GM12878 (cell line): ENCODE results near the gene RASAL2. TPM values are rescaled to one million over a fixed set of nuclear protein-coding genes. Genes with fewer than 3 reads are reported as not detected.

ENCODE experiments used
- ATAC-seq: fragments of 200-7000 bp; cut with Tn5 transposase; 3 replicates; pipeline ENCODE4 v1.9.1; 2020; ENCODE audit warnings: mild to moderate bottlenecking, moderate library complexity
- BruUV-seq: library from RNA; stranded (reverse); fragments of 400-500 nt; replicated peaks from 2 replicates; lab custom pipeline; 2021; lab: Mats Ljungman, UMichigan
- CTCF ChIA-PET: fragments of 300-600 bp; sonication (Branson Sonifier 250); formaldehyde crosslinking; extraction: SDS; loops from one replicate; lab custom pipeline; 2021; ENCODE audit warnings: inconsistent platforms; lab: Yijun Ruan, JAX
- POLR2A ChIA-PET: fragments of 350-600 bp; formaldehyde crosslinking; extraction: SDS; loops from one replicate; lab custom pipeline; 2021; ENCODE audit warnings: inconsistent platforms; lab: Charles Lee
- RAD21 ChIA-PET: fragments of 300-600 bp; sonication (Branson Sonifier 250); formaldehyde crosslinking; loops from one replicate; lab custom pipeline; 2023; ENCODE audit warnings: antibody characterized with exemption; ENCODE audit not compliant: unreplicated experiment; lab: Charles Lee
- SMC1A ChIA-PET: fragments of 300-600 bp; sonication (Branson Sonifier 250); formaldehyde crosslinking; loops from one replicate; lab custom pipeline; 2023; ENCODE audit not compliant: unreplicated experiment, uncharacterized antibody; lab: Charles Lee
- DNase-seq: peaks from one replicate; pipeline ENCODE4 v3.0.0-alpha.2; 2011; ENCODE audit warnings: low read depth, low spot score
- FAIRE-seq: peaks from 3 replicates; lab custom pipeline; 2011; peaks lifted over from hg19 to GRCh38; lab: Jason Lieb, UNC
- H2AFZ ChIP-seq: 2 replicates; pipeline ENCODE4 v1.6.0; 2011; ENCODE audit warnings: low read depth, low read length, control low read depth; ENCODE audit not compliant: control insufficient read depth
- H3K27ac ChIP-seq: 2 replicates; pipeline ENCODE4 v1.5.1; 2011; ENCODE audit warnings: control low read depth; ENCODE audit not compliant: control insufficient read depth, insufficient read depth
- H3K27me3 ChIP-seq, 2 experiments: replicated peaks in 1 of 2; 2 replicates each; pipeline versions ENCODE4 v1.6.0 to v1.6.1; 2011; ENCODE audit warnings: low read length in 1 of 2; ENCODE audit not compliant: control insufficient read depth in 2 of 2, insufficient read depth in 2 of 2
- H3K36me3 ChIP-seq, 2 experiments: 2 replicates each; pipeline ENCODE4 v1.5.1; 2011; ENCODE audit warnings: low read length in 1 of 2; ENCODE audit not compliant: control insufficient read depth in 2 of 2, insufficient read depth in 2 of 2
- H3K4me1 ChIP-seq: 2 replicates; pipeline ENCODE4 v1.6.1; 2011; ENCODE audit warnings: mild to moderate bottlenecking, low read length, moderate library complexity, mixed read lengths; ENCODE audit not compliant: control insufficient read depth, insufficient read depth
- H3K4me2 ChIP-seq: 2 replicates; pipeline ENCODE4 v1.6.0; 2011; ENCODE audit warnings: control low read depth; ENCODE audit not compliant: control insufficient read depth, insufficient read depth
- H3K4me3 ChIP-seq: fragments of 200-600 bp; sonication (generic); 2 replicates; pipeline ENCODE4 v1.5.1; 2016
- H3K79me2 ChIP-seq: 2 replicates; pipeline ENCODE4 v1.6.0; 2011; ENCODE audit warnings: low read length; ENCODE audit not compliant: control insufficient read depth, insufficient read depth
- H3K9ac ChIP-seq: 2 replicates; pipeline ENCODE4 v1.8.0; 2011; ENCODE audit warnings: low read length, control low read depth, mixed read lengths; ENCODE audit not compliant: control insufficient read depth, insufficient read depth
- H3K9me3 ChIP-seq: replicated peaks from 3 replicates; pipeline ENCODE4 v1.5.1; 2011; ENCODE audit warnings: mild to moderate bottlenecking, low read length; ENCODE audit not compliant: control insufficient read depth, insufficient read depth
- H4K20me1 ChIP-seq: 2 replicates; pipeline ENCODE4 v1.6.0; 2011; ENCODE audit not compliant: control insufficient read depth, insufficient read depth
- EZH2 ChIP-seq: IDR thresholded peaks from 2 replicates; pipeline ENCODE4 v1.6.1; 2012; ENCODE audit warnings: low read depth, mild to moderate bottlenecking, control low read depth, inconsistent platforms, low read length, borderline replicate concordance; ENCODE audit not compliant: control insufficient read depth
- MTA2 ChIP-seq: fragments of 450-650 bp; IDR thresholded peaks from 2 replicates; pipeline ENCODE4 v1.6.1; 2016; ENCODE audit warnings: low read depth, mild to moderate bottlenecking, moderate library complexity
- POU2F2 ChIP-seq: IDR thresholded peaks from 3 replicates; pipeline ENCODE4 v1.6.1; 2011; ENCODE audit warnings: low read depth, mild to moderate bottlenecking, low read length, borderline replicate concordance
- WGBS: methylation state at CpG from one replicate; pipeline ENCODE4 v1.1.6; 2016; ENCODE audit warnings: low lambda C conversion rate; ENCODE audit not compliant: insufficient replicate concordance, insufficient coverage; ENCODE audit errors: missing lambda C conversion rate; 5-methylcytosine and 5-hydroxymethylcytosine counted together
- in situ Hi-C: fragments of 300-500 bp; cut with MboI; formaldehyde crosslinking; loops from 9 replicates; pipeline ENCODE4 v1.14.3; 2018; ENCODE audit warnings: mixed read lengths
- intact Hi-C: fragments of 100-400 bp; cut with micrococcal nuclease; formaldehyde crosslinking; loops from one replicate; pipeline ENCODE4 v1.14.2; 2022; ENCODE audit not compliant: unreplicated experiment
- polyA plus RNA-seq, 11 experiments: library from polyadenylated mRNA; depleted of rRNA in 4 of 11; unstranded in 6 of 11; stranded (reverse) in 5 of 11; fragments of >200 nt; fragmentation: Nextera tagmentation in 4 of 11; fragmentation: Illumina TruSeq in 1 of 11; extraction: Ambion mirVana in 4 of 11; extraction: Trizol in 1 of 11; gene quantifications; 1 replicate in 1 of 11; 2 replicates in 10 of 11; pipeline versions ENCODE4 v1.2.1 to v1.2.3, GENCODE V29; 2011 to 2016; ENCODE audit warnings: inconsistent platforms in 2 of 11, missing spikeins in 2 of 11, low read depth in 1 of 11
- total RNA-seq, 4 experiments: library from RNA; depleted of rRNA in 3 of 4; stranded (reverse); fragments of >200 nt in 3 of 4; fragmentation: Illumina TruSeq in 1 of 4; extraction: Trizol in 1 of 4; gene quantifications; 2 replicates each; pipeline versions ENCODE4 v1.2.1 to v1.2.3, GENCODE V29; 2013 to 2021
- TF ChIP-seq, protein P1 (sequence below): fragments of 450-650 bp; IDR thresholded peaks from 2 replicates; pipeline ENCODE4 v1.6.1; 2017; ENCODE audit warnings: mild to moderate bottlenecking, low read depth, inconsistent platforms; ENCODE audit not compliant: poor library complexity, severe bottlenecking

The RASAL2 gene
- total and polyA plus RNA-seq, 10 of the 15 experiments (the other 5 are each of a cell fraction or from before 2014, with no cell fraction given) = 0.02 to 6.9 (median 0.17) TPM; not detected in 1

DNA sequence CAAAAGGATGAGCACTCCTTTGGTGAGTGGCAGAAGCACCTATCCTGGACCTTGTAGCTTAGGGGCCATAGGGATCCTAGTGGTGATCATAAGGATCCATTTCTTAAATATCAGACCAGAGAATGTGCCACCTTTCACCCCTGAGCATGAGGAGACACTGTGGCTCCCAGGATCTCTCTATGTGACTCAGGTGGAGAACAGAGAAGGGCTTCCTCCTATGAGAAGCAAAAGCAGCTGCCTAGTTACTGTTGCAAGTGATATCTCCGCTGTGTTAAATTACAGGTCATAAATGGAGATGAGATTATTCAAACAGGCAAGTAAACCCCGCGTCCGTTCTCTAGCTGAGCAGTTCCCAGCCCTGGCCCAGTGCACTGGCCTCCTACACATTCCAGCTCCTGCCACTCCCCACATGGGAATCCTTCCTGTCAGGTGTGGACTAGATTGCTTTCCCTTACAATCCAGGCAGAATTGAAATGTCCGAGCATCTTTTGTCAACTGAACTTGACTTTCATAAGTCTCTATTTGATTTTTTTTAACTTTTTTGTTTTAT is 376.6 kb downstream of the RASAL2 start:
- ChIA-PET SMC1A (interaction anchor here (1.7 kb wide), 1 partner anchor 36 kb away, joined by 5 read pairs; no protein-coding TSS in a partner anchor), RAD21 (no interaction called here)

More for the DNA sequence above, 376.6 kb downstream of the RASAL2 start:
- no peak overlapping the region for H3K4me2 ChIP-seq
- H3K4me3 ChIP-seq = no peak overlapping the region
- no peaks in the 10 kb centered on the region for H3K27me3 ChIP-seq
- no peaks in the 10 kb centered on the region for H3K4me1 ChIP-seq
- POLR2A ChIA-PET = no interaction called here
- no peaks in the 10 kb centered on the region for H3K9me3 ChIP-seq
- intact Hi-C loops (no loop called here), in situ Hi-C loops (no loop called here)
- no peak overlapping the region for H3K9ac ChIP-seq
- no peaks in the 10 kb centered on the region for H3K36me3 ChIP-seq
- ATAC-seq (no peak), DNase-seq (no peak), FAIRE-seq (no peak)
- H4K20me1 ChIP-seq = no peaks in the 10 kb centered on the region
- no peak overlapping the region for H2AFZ ChIP-seq
- H3K79me2 ChIP-seq = no peaks in the 10 kb centered on the region
- no peak overlapping the region for H3K27ac ChIP-seq
- TF ChIP-seq POU2F2 (no peak), EZH2 (no peak), MTA2 (no peak)
- TF ChIP-seq, protein P1, sequence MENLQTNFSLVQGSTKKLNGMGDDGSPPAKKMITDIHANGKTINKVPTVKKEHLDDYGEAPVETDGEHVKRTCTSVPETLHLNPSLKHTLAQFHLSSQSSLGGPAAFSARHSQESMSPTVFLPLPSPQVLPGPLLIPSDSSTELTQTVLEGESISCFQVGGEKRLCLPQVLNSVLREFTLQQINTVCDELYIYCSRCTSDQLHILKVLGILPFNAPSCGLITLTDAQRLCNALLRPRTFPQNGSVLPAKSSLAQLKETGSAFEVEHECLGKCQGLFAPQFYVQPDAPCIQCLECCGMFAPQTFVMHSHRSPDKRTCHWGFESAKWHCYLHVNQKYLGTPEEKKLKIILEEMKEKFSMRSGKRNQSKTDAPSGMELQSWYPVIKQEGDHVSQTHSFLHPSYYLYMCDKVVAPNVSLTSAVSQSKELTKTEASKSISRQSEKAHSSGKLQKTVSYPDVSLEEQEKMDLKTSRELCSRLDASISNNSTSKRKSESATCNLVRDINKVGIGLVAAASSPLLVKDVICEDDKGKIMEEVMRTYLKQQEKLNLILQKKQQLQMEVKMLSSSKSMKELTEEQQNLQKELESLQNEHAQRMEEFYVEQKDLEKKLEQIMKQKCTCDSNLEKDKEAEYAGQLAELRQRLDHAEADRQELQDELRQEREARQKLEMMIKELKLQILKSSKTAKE = no peak
- CTCF ChIA-PET = interaction anchor here (0.7 to 1.3 kb wide), 3 partner anchors 58 to 175 kb away, joined by 3 to 4 read pairs (median 3); no protein-coding TSS in a partner anchor
- BruUV-seq = no TSS peak
- WGBS = 57% methylated on average over 5 of the region's 5 CpGs
